Measurements from ENCODE around the gene RRH.

DNA sequence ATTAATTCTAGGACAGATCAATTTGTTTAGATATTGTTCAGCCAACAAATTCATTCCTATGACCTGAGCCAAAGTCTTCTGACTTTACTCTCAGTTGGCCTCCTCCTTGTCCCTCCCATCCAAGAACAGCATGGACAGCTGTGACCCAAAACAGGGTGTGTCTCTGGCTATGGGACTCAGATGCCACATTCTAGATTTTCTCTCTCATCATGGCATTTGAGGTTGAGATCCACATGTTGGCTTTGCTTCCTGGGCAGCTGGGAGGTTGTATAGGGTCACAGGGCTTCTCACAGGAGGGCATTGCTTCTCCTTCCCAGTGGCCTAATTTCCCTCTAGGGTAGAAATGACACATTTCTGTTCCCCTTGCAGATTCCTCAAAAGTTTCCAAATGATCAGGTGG, 62.3 kb downstream of the RRH start:
- TF ChIP-seq, protein P1, sequence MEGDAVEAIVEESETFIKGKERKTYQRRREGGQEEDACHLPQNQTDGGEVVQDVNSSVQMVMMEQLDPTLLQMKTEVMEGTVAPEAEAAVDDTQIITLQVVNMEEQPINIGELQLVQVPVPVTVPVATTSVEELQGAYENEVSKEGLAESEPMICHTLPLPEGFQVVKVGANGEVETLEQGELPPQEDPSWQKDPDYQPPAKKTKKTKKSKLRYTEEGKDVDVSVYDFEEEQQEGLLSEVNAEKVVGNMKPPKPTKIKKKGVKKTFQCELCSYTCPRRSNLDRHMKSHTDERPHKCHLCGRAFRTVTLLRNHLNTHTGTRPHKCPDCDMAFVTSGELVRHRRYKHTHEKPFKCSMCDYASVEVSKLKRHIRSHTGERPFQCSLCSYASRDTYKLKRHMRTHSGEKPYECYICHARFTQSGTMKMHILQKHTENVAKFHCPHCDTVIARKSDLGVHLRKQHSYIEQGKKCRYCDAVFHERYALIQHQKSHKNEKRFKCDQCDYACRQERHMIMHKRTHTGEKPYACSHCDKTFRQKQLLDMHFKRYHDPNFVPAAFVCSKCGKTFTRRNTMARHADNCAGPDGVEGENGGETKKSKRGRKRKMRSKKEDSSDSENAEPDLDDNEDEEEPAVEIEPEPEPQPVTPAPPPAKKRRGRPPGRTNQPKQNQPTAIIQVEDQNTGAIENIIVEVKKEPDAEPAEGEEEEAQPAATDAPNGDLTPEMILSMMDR (IDR thresholded peaks at IDR 0.05; ENCODE audit: low read depth, low read length, poor library complexity, severe bottlenecking): no peak
- no peak for TF ChIP-seq EZH2phosphoT487 (IDR thresholded peaks at IDR 0.05; ENCODE audit: borderline replicate concordance, low read length)
